HCT116 (cell line): Measurements from ENCODE around the gene FHOD3. TPM values are rescaled to one million over a fixed set of nuclear protein-coding genes. Genes with fewer than 3 reads are reported as not detected.

Source experiments
- ATAC-seq: fragments of 200-7000 bp; cut with Tn5 transposase; 2 replicates; pipeline ENCODE4 v1.9.1; 2020; ENCODE audit warnings: mild to moderate bottlenecking, moderate library complexity
- BruUV-seq: library from RNA; stranded (reverse); fragments of 400-500 nt; replicated peaks from 2 replicates; lab custom pipeline; 2021; lab: Mats Ljungman, UMichigan
- CTCF ChIA-PET: fragments of 300-600 bp; sonication (Branson Sonifier 250); formaldehyde crosslinking; loops from one replicate; lab custom pipeline; 2021; ENCODE audit warnings: antibody characterized with exemption; lab: Charles Lee
- POLR2A ChIA-PET: fragments of 300-600, 350-600 bp; sonication (Branson Sonifier 250); formaldehyde crosslinking; loops from one replicate; lab custom pipeline; 2021; ENCODE audit warnings: antibody characterized with exemption; lab: Charles Lee
- RAD21 ChIA-PET, 2 experiments: fragments of 300-600 bp; sonication (Branson Sonifier 250); formaldehyde crosslinking; loops; one replicate each; lab custom pipeline; 2023; ENCODE audit warnings: low total read pairs in 2 of 2; ENCODE audit not compliant: uncharacterized antibody in 2 of 2, unreplicated experiment in 2 of 2, low non-redundant PET in 1 of 2; lab: Charles Lee
- DNase-seq: peaks from one replicate; pipeline ENCODE4 v3.0.0-alpha.2; 2010; ENCODE audit warnings: low read depth, low spot score
- H2AFZ ChIP-seq: fragments of 200-600 bp; shearing (Covaris generic), sonication (generic); 2 replicates; pipeline ENCODE4 v1.6.1; 2017; ENCODE audit warnings: low read depth, mixed run types, mixed read lengths, antibody characterized with exemption, low read length; ENCODE audit not compliant: poor library complexity, severe bottlenecking
- H3K27ac ChIP-seq: 2 replicates; pipeline ENCODE4 v1.5.1; 2012; ENCODE audit warnings: low read depth, low read length
- H3K27me3 ChIP-seq: fragments of 200-600 bp; sonication (generic); 2 replicates; pipeline ENCODE4 v1.6.1; 2016; ENCODE audit warnings: mixed run types, low read length, mixed read lengths; ENCODE audit not compliant: insufficient read depth
- H3K36me3 ChIP-seq, 2 experiments: fragments of 200-500 bp in 1 of 2; fragments of 200-600 bp in 1 of 2; sonication (Bioruptor generic) in 1 of 2; sonication (generic) in 1 of 2; 2 replicates each; pipeline versions ENCODE4 v1.5.1 to v1.6.1; 2014 to 2016; ENCODE audit warnings: low read length in 2 of 2, inconsistent platforms in 1 of 2, mixed read lengths in 1 of 2, mixed run types in 1 of 2; ENCODE audit not compliant: insufficient read depth in 2 of 2, control insufficient read depth in 1 of 2
- H3K4me1 ChIP-seq, 2 experiments: fragments of 200-600 bp in 1 of 2; sonication (generic) in 1 of 2; 2 replicates each; pipeline versions ENCODE4 v1.5.1 to v1.6.1; 2012 to 2017; ENCODE audit warnings: low read length in 2 of 2, inconsistent platforms in 1 of 2, mild to moderate bottlenecking in 1 of 2, mixed read lengths in 1 of 2, mixed run types in 1 of 2, moderate library complexity in 1 of 2; ENCODE audit not compliant: insufficient read depth in 2 of 2, control insufficient read depth in 1 of 2
- H3K4me2 ChIP-seq: fragments of 200-600 bp; sonication (generic); 2 replicates; pipeline ENCODE4 v1.6.1; 2017; ENCODE audit warnings: mixed run types, low read length, mixed read lengths
- H3K4me3 ChIP-seq, 2 experiments: fragments of 200-600 bp in 1 of 2; sonication (generic) in 1 of 2; replicated peaks in 1 of 2; 2 replicates each; pipeline ENCODE4 v1.5.1; 2011 to 2016; ENCODE audit warnings: low read length in 2 of 2, control low read depth in 1 of 2, low read depth in 1 of 2, mild to moderate bottlenecking in 1 of 2, mixed read lengths in 1 of 2, mixed run types in 1 of 2
- H3K79me2 ChIP-seq: fragments of 200-600 bp; sonication (generic); 2 replicates; pipeline ENCODE4 v1.6.1; 2017; ENCODE audit warnings: mild to moderate bottlenecking, mixed run types, low read length, moderate library complexity, mixed read lengths; ENCODE audit not compliant: insufficient read depth
- H3K9ac ChIP-seq: fragments of 200-600 bp; sonication (generic); 2 replicates; pipeline ENCODE4 v1.6.1; 2016; ENCODE audit warnings: low read length, mixed read lengths
- H3K9me2 ChIP-seq: fragments of 200-600 bp; sonication (generic), shearing (Covaris generic); 2 replicates; pipeline ENCODE4 v1.6.1; 2017; ENCODE audit warnings: mixed run types, mild to moderate bottlenecking, moderate library complexity; ENCODE audit not compliant: insufficient read depth
- H3K9me3 ChIP-seq, 2 experiments: fragments of 200-500 bp in 1 of 2; fragments of 200-600 bp in 1 of 2; sonication (Bioruptor generic) in 1 of 2; sonication (generic) in 1 of 2; 2 replicates each; pipeline ENCODE4 v1.6.1; 2014 to 2017; ENCODE audit warnings: low read length in 2 of 2, mixed read lengths in 2 of 2, inconsistent platforms in 1 of 2, low read depth in 1 of 2, mild to moderate bottlenecking in 1 of 2, mixed run types in 1 of 2, moderate library complexity in 1 of 2; ENCODE audit not compliant: control insufficient read depth in 1 of 2, insufficient read depth in 1 of 2
- H4K20me1 ChIP-seq: fragments of 200-600 bp; sonication (generic), shearing (Covaris generic); 2 replicates; pipeline ENCODE4 v1.6.1; 2017; ENCODE audit warnings: mixed run types, mild to moderate bottlenecking, moderate library complexity; ENCODE audit not compliant: insufficient read depth
- CBX3 ChIP-seq: IDR thresholded peaks from 2 replicates; pipeline ENCODE4 v1.6.1; 2012; ENCODE audit warnings: low read depth
- CTCF ChIP-seq, 3 experiments: fragments of 200-600 bp in 1 of 3; sonication (generic) in 1 of 3; IDR thresholded peaks in 2 of 3; conservative IDR thresholded peaks in 1 of 3; 2 replicates each; pipeline ENCODE4 v1.5.1; 2012 to 2017; ENCODE audit warnings: low read depth in 2 of 3, low read length in 2 of 3, antibody characterized with exemption in 1 of 3, borderline replicate concordance in 1 of 3, control low read depth in 1 of 3, mild to moderate bottlenecking in 1 of 3, mixed read lengths in 1 of 3, mixed run types in 1 of 3, moderate library complexity in 1 of 3; ENCODE audit not compliant: insufficient read depth in 1 of 3
- EGR1 ChIP-seq: IDR thresholded peaks from 2 replicates; pipeline ENCODE4 v1.6.1; 2012; ENCODE audit warnings: low read depth
- ELF1 ChIP-seq: IDR thresholded peaks from 2 replicates; pipeline ENCODE4 v1.6.1; 2012; ENCODE audit warnings: low read depth, borderline replicate concordance
- EZH2 ChIP-seq: fragments of 200-600 bp; sonication (generic); IDR thresholded peaks from 2 replicates; pipeline ENCODE4 v1.6.1; 2017; ENCODE audit warnings: antibody characterized with exemption, mixed run types
- EZH2phosphoT487 ChIP-seq: fragments of 200-600 bp; IDR thresholded peaks from 2 replicates; pipeline ENCODE4 v1.6.1; 2018; ENCODE audit warnings: antibody characterized with exemption, borderline replicate concordance
- FOSL1 ChIP-seq: IDR thresholded peaks from 2 replicates; pipeline ENCODE4 v1.6.1; 2012; ENCODE audit warnings: low read depth
- JUND ChIP-seq: IDR thresholded peaks from 2 replicates; pipeline ENCODE4 v1.6.1; 2012
- POLR2AphosphoS5 ChIP-seq: IDR thresholded peaks from 2 replicates; pipeline ENCODE4 v1.6.1; 2011; ENCODE audit warnings: mild to moderate bottlenecking, low read depth, low read length, moderate library complexity
- RAD21 ChIP-seq: IDR thresholded peaks from 2 replicates; pipeline ENCODE4 v1.6.1; 2012; ENCODE audit warnings: low read depth, mild to moderate bottlenecking
- SIN3A ChIP-seq: IDR thresholded peaks from 2 replicates; pipeline ENCODE4 v1.6.1; 2012; ENCODE audit warnings: low read depth
- SP1 ChIP-seq: IDR thresholded peaks from 2 replicates; pipeline ENCODE4 v1.6.1; 2012; ENCODE audit warnings: low read depth
- SRF ChIP-seq: IDR thresholded peaks from 2 replicates; pipeline ENCODE4 v1.6.1; 2012; ENCODE audit warnings: low read depth
- TCF7L2 ChIP-seq: IDR thresholded peaks from 2 replicates; pipeline ENCODE4 v1.7.0; 2011; ENCODE audit warnings: borderline replicate concordance, inconsistent platforms; ENCODE audit not compliant: insufficient read depth, insufficient read length; ENCODE audit errors: extremely low read depth
- YY1 ChIP-seq: IDR thresholded peaks from 2 replicates; pipeline ENCODE4 v1.6.1; 2011; ENCODE audit warnings: low read length, low read depth, moderate library complexity, mild to moderate bottlenecking; ENCODE audit not compliant: insufficient replicate concordance; ENCODE audit errors: extremely low read depth
- ZFX ChIP-seq: fragments of 450-650 bp; IDR thresholded peaks from 2 replicates; pipeline ENCODE4 v1.6.1; 2017
- ZNF274 ChIP-seq: fragments of 200-500 bp; sonication (Bioruptor generic); IDR thresholded peaks from 2 replicates; pipeline ENCODE4 v1.6.1; 2014; ENCODE audit warnings: mild to moderate bottlenecking, low read depth, low read length, inconsistent platforms
- intact Hi-C: fragments of 100-400 bp; cut with micrococcal nuclease; formaldehyde crosslinking; loops from 2 replicates; pipeline ENCODE4 v1.10.0; 2022
- total RNA-seq: library from RNA; stranded (reverse); gene quantifications from one replicate; pipeline ENCODE4 v1.2.1, GENCODE V29; 2021; ENCODE audit not compliant: unreplicated experiment
- TF ChIP-seq, protein P1 (sequence below): IDR thresholded peaks from 2 replicates; pipeline ENCODE4 v1.6.1; 2012
- TF ChIP-seq, protein P2 (sequence below): IDR thresholded peaks from 2 replicates; pipeline ENCODE4 v1.6.1; 2011; ENCODE audit warnings: mild to moderate bottlenecking, low read length, moderate library complexity; ENCODE audit not compliant: insufficient replicate concordance; ENCODE audit errors: extremely low read depth

The FHOD3 gene
- total RNA-seq, 1 experiment from 2014 or later = 4.0 TPM

DNA sequence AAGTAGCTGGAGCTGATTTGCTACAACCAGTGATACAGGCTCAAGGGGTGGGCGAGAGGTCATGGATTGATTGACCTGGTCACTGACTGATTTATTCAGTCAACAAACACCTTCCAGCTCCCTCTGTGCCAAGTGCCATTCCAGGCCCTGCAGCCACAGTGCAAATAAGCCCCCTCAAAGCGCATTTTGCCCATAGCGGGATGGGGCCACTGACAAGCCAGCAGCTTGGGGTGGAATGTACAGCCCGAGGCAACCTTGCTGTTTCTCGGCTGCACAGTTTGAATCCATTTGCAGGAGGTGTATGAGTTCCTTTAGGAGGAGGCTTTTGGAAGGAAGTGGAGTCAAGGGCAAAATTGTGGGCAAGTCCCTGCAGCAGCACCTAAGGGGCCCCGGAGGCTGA lies 296.1 kb downstream of the FHOD3 start:
- TF ChIP-seq, protein P1, sequence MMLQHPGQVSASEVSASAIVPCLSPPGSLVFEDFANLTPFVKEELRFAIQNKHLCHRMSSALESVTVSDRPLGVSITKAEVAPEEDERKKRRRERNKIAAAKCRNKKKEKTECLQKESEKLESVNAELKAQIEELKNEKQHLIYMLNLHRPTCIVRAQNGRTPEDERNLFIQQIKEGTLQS = no peak
- TF ChIP-seq CTCF (IDR thresholded peaks at IDR 0.05 in 2 of 3, conservative IDR thresholded peaks at IDR 0.05 in 1 of 3; ENCODE audit: borderline replicate concordance in 1 of 3, insufficient read depth in 1 of 3, low read depth in 2 of 3, low read length in 2 of 3) (no peak), SIN3A (no peak), ELF1 (no peak), ZNF274 (no peak), TCF7L2 (no peak), SRF (no peak), EZH2 (no peak), YY1 (no peak), SP1 (no peak), EGR1 (no peak), CBX3 (no peak), JUND (no peak), RAD21 (no peak), EZH2phosphoT487 (no peak), ZFX (no peak), POLR2AphosphoS5 (no peak), FOSL1 (no peak)
- TF ChIP-seq, protein P2, sequence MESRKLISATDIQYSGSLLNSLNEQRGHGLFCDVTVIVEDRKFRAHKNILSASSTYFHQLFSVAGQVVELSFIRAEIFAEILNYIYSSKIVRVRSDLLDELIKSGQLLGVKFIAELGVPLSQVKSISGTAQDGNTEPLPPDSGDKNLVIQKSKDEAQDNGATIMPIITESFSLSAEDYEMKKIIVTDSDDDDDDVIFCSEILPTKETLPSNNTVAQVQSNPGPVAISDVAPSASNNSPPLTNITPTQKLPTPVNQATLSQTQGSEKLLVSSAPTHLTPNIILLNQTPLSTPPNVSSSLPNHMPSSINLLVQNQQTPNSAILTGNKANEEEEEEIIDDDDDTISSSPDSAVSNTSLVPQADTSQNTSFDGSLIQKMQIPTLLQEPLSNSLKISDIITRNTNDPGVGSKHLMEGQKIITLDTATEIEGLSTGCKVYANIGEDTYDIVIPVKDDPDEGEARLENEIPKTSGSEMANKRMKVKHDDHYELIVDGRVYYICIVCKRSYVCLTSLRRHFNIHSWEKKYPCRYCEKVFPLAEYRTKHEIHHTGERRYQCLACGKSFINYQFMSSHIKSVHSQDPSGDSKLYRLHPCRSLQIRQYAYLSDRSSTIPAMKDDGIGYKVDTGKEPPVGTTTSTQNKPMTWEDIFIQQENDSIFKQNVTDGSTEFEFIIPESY = no peak
- ATAC-seq (no peak), DNase-seq (no peak)
- ChIA-PET RAD21 (no interaction called here), POLR2A (no interaction called here), CTCF (no interaction called here)
- Histone ChIP-seq H3K4me3 (no peak overlapping the region), H4K20me1 (no peaks in the 10 kb centered on the region), H3K9me2 (no peaks in the 10 kb centered on the region), H3K27me3 (no peaks in the 10 kb centered on the region), H3K4me1 (no peaks in the 10 kb centered on the region), H3K79me2 (no peaks in the 10 kb centered on the region), H3K36me3 (no peaks in the 10 kb centered on the region), H2AFZ (no peak overlapping the region), H3K9me3 (no peaks in the 10 kb centered on the region), H3K9ac (no peak overlapping the region), H3K4me2 (no peak overlapping the region), H3K27ac (no peak overlapping the region)
- intact Hi-C loops = no loop called here
- no TSS peak for BruUV-seq
